NCI-H1694 treated with DMSO at 0.1 percent for 48 hours (cell line): Measurements from ENCODE around the gene EXOC6B.
"Not testable (repeated sequence)": the region's sequence is repeated elsewhere in the genome, so short reads cannot be mapped to it uniquely, and the experiment has no call there.

Experiments
- DNase-seq: peaks from one replicate; lab custom pipeline; 2025; lab: John Stamatoyannopoulos, UW

The EXOC6B gene

GRCh38 chr2:72676341-72677025 lies 149.3 kb downstream of the EXOC6B start:
- DNase-seq = no peak

- DNase-seq = no peak
Observed at GRCh38 chr2:72674982-72675915, 150.6 kb downstream of the EXOC6B start.

- no peak for DNase-seq
Observed at GRCh38 chr2:72673279-72673678, 152.6 kb downstream of the EXOC6B start.

- DNase-seq = no peak
Observed at GRCh38 chr2:72669121-72669520, 156.7 kb downstream of the EXOC6B start.

GRCh38 chr2:72668647-72669046 lies 157.2 kb downstream of the EXOC6B start:
- no peak for DNase-seq

GRCh38 chr2:72665448-72665847 lies 160.4 kb downstream of the EXOC6B start:
- DNase-seq = no peak

GRCh38 chr2:72661985-72662384 lies 163.8 kb downstream of the EXOC6B start:
- no peak for DNase-seq

GRCh38 chr2:72649810-72650209 lies 176.0 kb downstream of the EXOC6B start:
- no peak for DNase-seq

GRCh38 chr2:72641221-72641620 lies 184.6 kb downstream of the EXOC6B start:
- DNase-seq = not testable (repeated sequence)

- no peak for DNase-seq
Observed at GRCh38 chr2:72638600-72639211, 187.1 kb downstream of the EXOC6B start.

GRCh38 chr2:72636210-72636609 lies 189.6 kb downstream of the EXOC6B start:
- DNase-seq = no peak

- DNase-seq = no peak
Observed at GRCh38 chr2:72630767-72631166, 195.1 kb downstream of the EXOC6B start.

GRCh38 chr2:72629062-72629461 lies 196.8 kb downstream of the EXOC6B start:
- no peak for DNase-seq

GRCh38 chr2:72627083-72627482 lies 198.8 kb downstream of the EXOC6B start:
- DNase-seq = no peak

GRCh38 chr2:72625366-72625765 lies 200.5 kb downstream of the EXOC6B start:
- no peak for DNase-seq

GRCh38 chr2:72623481-72623880 lies 202.4 kb downstream of the EXOC6B start:
- no peak for DNase-seq

GRCh38 chr2:72619626-72620025 lies 206.2 kb downstream of the EXOC6B start:
- DNase-seq = no peak

GRCh38 chr2:72613931-72614330 lies 211.9 kb downstream of the EXOC6B start:
- DNase-seq = no peak

GRCh38 chr2:72612614-72613160 lies 213.1 kb downstream of the EXOC6B start:
- no peak for DNase-seq

GRCh38 chr2:72607189-72607588 lies 218.6 kb downstream of the EXOC6B start:
- no peak for DNase-seq

GRCh38 chr2:72605836-72606442 lies 219.9 kb downstream of the EXOC6B start:
- peak; percentile 8 for DNase-seq

GRCh38 chr2:72604468-72604867 lies 221.4 kb downstream of the EXOC6B start:
- DNase-seq = no peak
